Adrenal gland (tissue), 5 donors: ENCODE measurements around the gene CDH18.

Experiments used
- CTCF ChIP-seq, 6 experiments: fragments of 450-650 bp in 4 of 6; fragments of 200-600 bp in 2 of 6; sonication (generic) in 1 of 6; IDR thresholded peaks; 1 replicate in 5 of 6; 2 replicates in 1 of 6; pipeline versions ENCODE4 v1.5.1 to v1.8.0; 2016 to 2021; ENCODE audit warnings: antibody characterized with exemption in 6 of 6, mild to moderate bottlenecking in 2 of 6, moderate library complexity in 1 of 6
- POLR2A ChIP-seq, 2 donors: fragments of 450-650 bp; IDR thresholded peaks; one replicate each; pipeline ENCODE4 v1.6.1; 2017; ENCODE audit warnings: antibody characterized with exemption in 2 of 2, mild to moderate bottlenecking in 2 of 2, moderate library complexity in 1 of 2
- donor health status: DM: no; HTN: no; CAD: no.

- TF ChIP-seq POLR2A (IDR thresholded peaks at IDR 0.05): no peak
- TF ChIP-seq CTCF (IDR thresholded peaks at IDR 0.05): no peak
Measured at GRCh38 chr5:19978476-19978875, 9.5 kb downstream of the CDH18 start.
